Measurements from ENCODE around the gene ANKRD28.
A peak's percentile ranks its signal among the peaks of the same experiment; 100 is the strongest.
"Not testable (repeated sequence)": the region's sequence is repeated elsewhere in the genome, so short reads cannot be mapped to it uniquely, and the experiment has no call there.

The ANKRD28 gene

DNA sequence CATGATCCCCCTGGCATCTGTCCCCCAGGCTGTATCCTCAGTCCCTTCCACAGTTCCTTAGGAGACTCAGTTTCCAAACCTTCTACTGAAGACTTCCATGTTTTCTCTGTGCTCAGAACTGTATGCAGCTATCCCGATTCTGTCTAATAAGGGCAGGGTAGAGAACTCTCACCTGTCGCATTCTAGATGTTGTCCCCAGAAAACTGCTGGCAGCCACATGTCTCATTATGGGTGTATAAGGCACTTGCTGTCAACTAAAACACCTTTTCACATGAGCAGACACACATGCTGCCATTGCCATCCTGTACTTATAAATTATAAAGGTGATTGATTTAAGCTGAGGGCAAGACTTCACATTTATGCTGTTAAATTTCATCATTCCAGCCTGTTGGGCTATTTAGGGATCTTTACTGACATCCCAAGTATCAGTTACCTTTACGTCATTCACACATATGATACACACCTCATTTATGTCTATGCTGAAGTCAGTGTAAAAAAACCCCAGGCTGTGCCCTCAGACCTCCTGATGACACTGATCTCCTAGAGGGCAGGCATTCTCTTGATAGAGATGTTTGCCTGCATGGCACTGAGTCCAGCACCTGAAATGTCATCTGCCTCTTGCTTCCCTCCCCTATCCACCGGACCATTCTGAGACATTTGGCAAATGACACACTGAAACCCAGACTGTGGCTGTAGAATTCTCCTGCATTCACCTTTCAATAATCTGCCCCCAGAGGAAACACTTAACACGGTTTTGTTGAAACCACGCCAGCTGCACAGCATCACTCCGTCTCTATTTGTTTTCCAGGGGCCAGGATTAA is 160.4 kb downstream of the ANKRD28 start:
- no peak for DNase-seq (ENCODE audit: low read depth in 4 of 4, low spot score in 1 of 4)

DNA sequence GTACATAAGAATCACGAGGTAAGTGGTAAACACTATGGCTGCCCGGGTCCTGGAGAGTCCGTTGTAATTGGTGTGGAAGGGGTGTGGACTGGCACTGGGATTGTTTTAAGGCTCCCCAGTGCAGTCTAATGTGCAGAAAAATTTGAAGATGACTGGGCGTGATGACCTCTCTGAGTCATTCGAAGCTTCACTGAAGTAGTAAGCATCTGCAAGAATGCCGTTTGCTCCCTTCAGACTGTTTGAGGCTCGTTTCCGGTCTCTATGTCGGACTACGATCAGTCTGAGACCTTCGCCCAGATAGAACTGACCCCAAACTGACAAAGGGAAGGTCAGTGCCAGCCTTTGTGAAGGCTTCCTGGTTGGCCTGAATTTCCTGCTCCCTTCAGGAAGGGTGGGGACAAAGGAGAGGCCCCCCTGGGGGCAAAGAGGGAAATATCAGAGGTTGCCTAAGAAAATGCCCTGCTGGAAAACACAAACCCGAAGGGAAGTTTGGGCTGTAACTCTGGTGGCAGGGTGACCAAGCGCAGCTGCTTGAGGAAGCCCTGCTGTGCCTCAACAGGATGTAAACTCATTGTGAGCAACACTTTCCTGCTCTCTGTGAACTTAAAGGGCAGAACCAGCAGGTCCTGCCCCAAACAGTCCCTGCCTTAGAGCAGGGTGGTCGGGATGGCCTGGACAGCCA is 161.6 kb downstream of the ANKRD28 start:
- DNase-seq (ENCODE audit: low read depth in 4 of 4, low spot score in 1 of 4), result peak in 1 of 4 experiments; percentile 29

DNA sequence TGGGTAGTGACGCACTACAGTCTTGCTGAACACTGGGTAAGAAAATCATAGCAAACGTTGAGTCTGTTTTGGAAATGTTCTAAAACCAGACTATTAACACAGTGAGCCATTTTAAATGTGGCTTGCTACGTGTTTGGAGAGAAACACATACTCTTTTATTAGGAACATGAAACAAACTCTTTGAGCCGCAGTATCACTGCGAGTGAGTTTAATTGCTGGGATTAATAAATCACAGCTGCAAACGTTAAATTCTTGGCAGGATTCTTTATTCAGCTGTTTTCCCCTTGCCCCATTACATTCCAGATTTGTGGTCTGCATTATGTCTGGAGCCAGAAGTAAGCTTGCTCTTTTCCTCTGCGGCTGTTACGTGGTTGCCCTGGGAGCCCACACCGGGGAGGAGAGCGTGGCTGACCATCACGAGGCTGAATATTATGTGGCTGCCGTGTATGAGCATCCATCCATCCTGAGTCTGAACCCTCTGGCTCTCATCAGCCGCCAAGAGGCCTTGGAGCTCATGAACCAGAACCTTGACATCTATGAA is 162.6 kb downstream of the ANKRD28 start:
- DNase-seq (ENCODE audit: low read depth in 4 of 4, low spot score in 1 of 4), result no peak

DNA sequence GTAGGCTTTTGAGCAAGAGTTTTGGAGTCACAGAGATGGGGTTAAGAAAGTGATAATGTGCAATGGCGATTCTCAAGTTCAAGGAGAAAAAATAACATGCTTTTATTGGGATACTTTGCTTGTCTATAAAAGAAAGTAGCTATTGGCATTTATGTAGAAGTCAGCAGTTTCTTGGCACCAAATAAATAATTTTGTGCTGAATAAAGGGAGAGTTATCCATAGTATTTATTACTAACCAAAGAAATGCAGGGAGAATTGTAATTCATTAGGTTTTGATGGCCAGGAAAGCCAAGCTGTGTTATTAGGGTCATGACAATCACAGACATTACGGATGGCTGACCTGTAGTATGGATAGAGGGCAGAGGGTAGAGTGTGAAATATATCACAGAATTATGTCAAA is 163.1 kb downstream of the ANKRD28 start:
- no peak for DNase-seq (ENCODE audit: low read depth in 4 of 4, low spot score in 1 of 4)

DNA sequence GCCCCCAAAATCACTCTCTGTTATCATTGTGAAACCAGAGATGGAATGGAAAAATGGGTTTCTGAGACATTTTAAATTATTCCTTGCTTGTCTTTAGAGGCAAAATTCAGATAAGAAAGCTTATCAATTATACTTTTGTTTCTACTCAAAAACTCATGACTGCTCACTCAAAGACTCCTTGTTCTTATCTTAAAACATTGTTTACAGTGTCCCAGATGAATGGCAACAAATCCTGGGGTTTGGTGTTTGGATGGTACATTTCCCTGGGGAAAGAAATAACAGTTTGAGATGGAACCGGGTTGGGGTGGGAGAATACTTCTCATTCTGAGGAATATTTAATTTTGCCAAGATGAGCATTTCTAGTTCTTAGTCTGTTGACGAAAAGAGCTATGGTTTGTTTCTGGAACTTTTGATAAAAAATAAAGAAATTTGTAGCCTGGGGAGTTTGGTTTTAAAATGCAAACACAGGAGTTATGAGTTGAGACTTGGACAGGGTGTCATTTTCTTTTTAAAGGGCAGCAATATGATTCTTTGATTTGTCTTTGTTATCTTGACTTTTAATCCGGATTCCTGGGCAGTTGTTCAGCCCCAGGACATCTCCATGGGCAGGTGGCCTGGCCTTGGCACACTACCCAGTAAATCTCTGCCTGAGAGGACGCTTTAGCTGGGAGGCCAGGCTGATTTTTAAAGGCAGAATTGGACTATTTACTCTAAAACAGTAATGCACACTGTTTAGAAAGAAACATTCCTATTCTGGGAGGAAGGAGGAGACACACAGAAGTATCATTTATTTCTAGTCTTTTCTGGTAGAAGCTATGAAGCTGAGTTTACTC is 163.8 kb downstream of the ANKRD28 start:
- no peak for DNase-seq (ENCODE audit: low read depth in 4 of 4, low spot score in 1 of 4)

DNA sequence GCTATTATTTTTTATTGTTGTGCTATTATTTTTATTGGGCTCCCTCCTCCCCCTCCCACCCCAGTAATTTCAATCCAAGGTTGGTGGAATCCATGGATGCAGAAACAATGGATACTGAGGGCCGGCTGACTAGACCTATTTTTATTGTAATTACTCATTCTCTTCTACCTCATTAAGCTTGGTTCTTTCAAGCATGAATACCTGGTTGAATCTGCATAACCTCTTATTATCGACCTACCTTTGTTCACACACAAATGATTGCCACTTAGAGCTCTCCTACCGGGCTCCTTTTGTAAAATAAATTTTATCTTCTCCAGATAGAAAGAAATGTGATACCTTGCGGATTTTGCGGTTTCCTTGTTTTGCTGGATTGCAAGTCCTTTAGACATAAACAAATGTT is 164.6 kb downstream of the ANKRD28 start:
- no peak for DNase-seq (ENCODE audit: low read depth in 4 of 4, low spot score in 1 of 4)

DNA sequence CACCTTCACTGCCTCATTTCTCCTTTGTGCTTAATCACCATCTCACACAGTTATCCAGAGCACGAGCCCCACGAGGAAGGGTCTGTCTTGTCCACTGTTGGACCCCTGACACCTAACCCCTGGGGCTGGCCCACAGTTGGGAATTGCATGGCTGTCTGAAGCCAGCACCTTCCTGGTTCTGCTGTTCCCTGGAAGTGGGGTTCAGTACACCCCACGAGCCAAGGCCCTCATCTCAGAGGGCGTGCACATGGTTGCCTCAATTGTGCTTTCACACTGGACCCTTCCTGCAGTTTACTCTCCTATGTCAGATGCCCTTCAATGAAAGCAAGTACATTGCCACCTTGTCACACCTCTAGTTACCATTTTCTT is 165.6 kb downstream of the ANKRD28 start:
- DNase-seq (ENCODE audit: low read depth in 4 of 4, low spot score in 1 of 4), result no peak

DNA sequence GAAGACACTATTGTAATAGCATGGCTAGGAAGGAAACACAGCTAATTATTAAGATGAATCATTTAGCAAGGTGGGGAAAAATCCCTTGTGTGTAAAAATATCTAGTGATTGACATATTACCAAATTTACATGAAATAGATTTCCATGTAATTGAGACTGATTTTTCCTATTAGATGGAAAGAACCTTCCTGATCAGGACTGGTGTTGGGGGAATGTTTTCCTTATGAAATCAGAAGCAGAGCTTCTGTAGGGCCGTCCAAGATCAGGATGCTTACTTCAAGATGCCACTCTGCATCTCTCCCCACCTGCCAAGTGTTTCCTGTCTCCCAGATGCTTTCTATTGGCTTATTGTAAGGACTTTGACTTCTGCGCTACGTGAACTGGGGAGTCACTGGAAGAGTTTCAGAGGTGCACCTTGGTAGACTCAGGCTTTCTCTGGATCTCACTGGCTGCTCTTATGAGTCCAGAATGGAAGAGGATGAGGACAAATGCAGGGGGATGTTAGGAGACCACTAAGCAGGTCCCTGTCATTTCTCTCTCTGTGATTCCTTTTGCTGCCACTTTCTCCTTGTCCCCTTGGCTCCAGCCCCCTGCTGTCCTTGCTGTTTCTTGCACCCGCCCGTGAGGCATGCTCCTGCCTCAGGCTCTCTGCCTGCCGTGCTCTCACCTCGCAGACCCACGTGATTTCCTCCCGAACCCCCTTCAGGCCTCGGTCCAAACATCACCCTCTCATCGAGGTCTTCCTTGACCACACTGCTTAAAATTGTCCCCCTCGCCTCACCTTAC is 166.2 kb downstream of the ANKRD28 start:
- no peak for DNase-seq (ENCODE audit: low read depth in 4 of 4, low spot score in 1 of 4)

DNA sequence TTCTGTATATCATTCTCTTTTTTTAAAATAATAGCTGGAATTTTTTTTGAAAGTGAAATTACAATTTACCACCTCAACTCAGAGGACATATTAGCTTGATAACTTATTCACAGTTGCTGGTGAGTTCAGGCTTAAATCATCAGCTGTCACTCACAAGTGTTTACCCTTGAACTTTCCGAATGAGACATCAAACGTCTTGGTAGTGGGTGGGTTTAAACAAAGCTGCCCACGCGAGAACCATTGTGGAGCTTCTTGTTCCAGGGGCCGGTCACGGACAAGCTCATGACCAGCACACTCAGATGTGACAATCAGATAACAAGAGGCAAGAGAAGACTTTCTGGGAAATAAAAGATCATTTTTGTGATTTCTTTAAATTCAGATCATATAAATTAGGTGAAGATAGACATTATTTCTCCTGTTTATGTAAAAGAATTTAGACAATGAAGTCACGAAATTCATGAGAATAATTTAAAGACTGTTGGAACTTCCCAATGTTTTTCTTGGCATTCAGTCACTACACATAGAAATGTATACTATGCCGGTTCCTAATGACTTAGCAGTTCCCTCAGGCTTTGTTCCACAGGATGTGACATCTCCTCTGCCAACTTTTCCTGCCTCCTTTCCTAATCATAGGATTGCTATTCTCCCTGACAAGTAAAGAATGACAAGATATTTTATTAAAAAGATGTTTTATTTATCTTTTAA is 167.0 kb downstream of the ANKRD28 start:
- no peak for DNase-seq (ENCODE audit: low read depth in 4 of 4, low spot score in 1 of 4)

DNA sequence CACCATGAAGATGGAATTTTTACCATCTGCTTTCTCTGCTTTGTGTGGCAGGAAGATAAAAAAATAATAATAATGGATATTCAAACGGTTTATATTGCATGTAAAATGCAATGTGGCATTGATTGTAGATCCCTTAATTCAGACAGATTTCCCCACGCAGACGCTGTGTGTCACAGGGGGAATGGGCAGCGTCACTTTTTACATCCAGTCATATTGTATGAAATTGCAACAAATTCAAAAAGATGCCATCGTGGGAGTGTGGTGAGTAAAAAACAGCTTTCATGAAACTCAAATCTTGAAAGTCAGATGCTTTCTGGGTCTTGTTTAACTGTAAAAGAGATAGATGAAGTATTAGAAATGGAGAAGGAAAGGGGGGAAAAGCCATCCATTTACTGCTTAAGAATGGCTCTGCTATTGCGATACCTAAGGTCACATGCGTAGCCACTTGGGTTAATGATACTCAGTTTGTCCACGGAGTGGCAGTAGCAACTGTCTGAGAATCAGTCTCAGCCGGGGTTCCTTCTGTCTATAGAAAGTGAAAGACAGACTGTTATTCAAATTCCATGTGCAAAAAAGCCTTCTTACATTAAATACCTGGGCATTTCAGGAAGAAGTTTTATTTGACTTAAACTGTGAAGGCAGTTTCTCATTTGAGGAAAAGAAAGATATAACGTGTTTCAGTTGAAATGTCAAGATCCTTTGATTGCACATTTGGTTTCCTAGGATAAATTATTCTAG is 167.8 kb downstream of the ANKRD28 start:
- DNase-seq (ENCODE audit: low read depth in 4 of 4, low spot score in 1 of 4), result peak in 1 of 4 experiments; percentile 25

DNA sequence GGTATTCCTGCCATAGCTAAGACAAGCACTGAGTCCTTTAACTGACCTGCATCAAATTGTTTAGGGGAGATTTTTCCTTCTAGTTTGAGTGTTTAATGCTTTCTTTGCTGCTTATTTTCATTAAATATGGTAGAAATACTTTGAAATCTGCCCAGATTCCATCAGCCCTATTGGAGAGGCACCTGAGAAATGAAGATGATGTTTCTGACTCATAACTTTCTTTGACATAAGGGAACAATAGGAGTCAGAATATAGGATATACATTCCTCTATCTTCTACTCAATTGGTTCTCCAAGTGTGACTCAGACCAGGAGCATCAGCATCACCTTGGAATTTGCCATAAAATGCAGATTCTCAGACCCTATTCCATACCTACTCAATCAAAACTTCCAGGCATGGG is 168.8 kb downstream of the ANKRD28 start:
- no peak for DNase-seq (ENCODE audit: low read depth in 4 of 4, low spot score in 1 of 4)

DNA sequence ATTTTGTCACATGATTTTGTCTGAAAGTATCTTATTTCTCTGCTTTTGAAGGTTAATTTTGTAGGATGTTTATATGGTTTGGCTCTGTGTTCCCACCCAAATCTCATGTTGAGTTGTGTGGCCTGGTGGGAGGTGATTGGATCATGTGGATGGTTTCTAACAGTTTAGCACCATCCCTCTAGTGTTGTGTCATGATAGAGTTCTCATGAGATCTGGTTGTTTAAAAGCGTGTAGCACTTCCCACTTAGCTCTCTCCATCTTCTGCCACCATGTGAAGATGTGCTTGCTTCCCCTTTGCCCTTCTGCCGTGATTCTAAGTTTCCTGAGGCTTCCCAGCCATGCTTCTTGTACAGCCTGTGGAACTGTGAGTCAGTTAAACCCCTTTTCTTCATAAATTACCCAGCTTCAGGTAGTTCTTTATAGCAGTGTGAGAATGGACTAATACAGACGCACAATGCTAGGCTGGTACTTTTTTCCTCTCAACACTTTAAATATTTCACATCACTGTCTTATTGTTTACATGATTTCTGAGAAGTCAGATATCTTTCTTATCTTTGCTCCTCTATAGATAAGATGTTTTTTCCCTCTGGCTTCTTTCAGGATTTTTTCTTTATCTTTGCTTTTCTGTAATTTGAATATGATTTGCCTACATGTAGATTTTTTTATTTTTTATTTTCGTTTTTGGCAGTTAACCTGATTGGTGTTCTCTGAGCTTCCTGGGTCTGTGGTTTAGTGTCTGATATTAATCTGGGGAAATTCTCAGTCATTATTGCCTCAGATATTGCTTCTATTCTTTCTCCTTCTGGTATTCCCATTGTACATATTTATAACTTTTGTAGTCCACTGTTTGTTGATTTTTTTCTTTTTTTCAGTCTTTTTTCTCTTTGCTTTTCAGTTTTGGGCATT is 174.0 kb downstream of the ANKRD28 start:
- DNase-seq (ENCODE audit: low read depth in 4 of 4, low spot score in 1 of 4), result no peak

DNA sequence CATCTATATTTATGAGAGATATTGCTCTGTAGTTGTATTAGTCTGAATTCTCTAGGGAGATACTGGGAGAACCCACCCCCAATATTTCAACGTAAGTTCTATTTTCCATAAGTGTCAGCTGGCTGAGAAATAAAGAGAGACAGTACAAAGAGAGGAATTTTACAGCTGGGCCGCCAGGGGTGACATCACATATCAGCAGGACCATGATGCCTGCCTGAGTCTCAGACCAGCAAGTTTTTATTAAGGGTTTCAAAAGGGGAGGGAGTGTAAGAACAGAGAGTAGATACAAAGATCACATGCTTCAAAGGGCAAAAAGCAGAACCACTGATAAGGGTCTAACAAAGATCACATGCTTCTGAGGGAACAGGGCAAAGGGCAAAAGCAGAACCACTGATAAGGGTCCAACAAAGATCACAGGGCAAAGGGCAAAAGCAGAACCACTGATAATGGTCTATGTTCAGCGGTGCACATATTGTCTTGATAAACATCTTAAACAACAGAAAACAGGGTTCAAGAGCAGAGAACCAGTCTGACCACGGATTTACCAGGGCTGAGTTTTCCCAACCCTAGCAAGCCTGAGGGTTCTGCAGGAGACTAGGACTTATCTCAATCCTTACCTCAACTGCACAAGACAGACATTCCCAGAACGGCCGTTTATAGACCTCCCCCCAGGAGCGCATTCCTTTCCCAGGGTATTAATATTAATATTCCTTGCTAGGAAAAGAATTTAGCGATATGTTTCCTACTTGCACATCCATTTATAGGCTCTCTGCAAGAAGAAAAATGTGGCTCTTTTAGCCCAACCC is 177.9 kb downstream of the ANKRD28 start:
- DNase-seq (ENCODE audit: low read depth in 4 of 4, low spot score in 1 of 4), result not testable (repeated sequence)

Measured in stimulated activated CD4-positive, alpha-beta T cell treated with anti-CD3 and anti-CD28 coated beads, Interleukin-1b, Interleukin-23, amount 100 ng/mL, for 24 hours (primary cell).